Activated CD4-positive, alpha-beta T cell treated with anti-CD3 and anti-CD28 coated beads for 4 hours (primary cell): Measurements from ENCODE around the gene SARS1.
"Not testable (repeated sequence)": the region's sequence is repeated elsewhere in the genome, so short reads cannot be mapped to it uniquely, and the experiment has no call there.

Experiments used
- DNase-seq, 2 donors: peaks; one replicate each; pipeline ENCODE4 v3.0.0-alpha.2; 2020

SARS1 gene

GRCh38 chr1:109193653-109194590 lies 19.8 kb upstream of the SARS1 start:
- peak; percentile 24 to 56 for DNase-seq

- DNase-seq, result no peak
Observed at GRCh38 chr1:109197158-109198042, 16.3 kb upstream of the SARS1 start.

- no peak for DNase-seq
Observed at GRCh38 chr1:109198043-109198695, 15.5 kb upstream of the SARS1 start.

- DNase-seq, result no peak
Observed at GRCh38 chr1:109198745-109199144, 15.0 kb upstream of the SARS1 start.

GRCh38 chr1:109199710-109200109 lies 14.0 kb upstream of the SARS1 start:
- no peak for DNase-seq

GRCh38 chr1:109201123-109201703 lies 12.5 kb upstream of the SARS1 start:
- peak; percentile 55 to 58 for DNase-seq

- no peak for DNase-seq
Observed at GRCh38 chr1:109204484-109204883, 9.2 kb upstream of the SARS1 start.

GRCh38 chr1:109206339-109206738 lies 7.4 kb upstream of the SARS1 start:
- no peak for DNase-seq

- no peak for DNase-seq
Observed at GRCh38 chr1:109207467-109208103, 6.1 kb upstream of the SARS1 start.

GRCh38 chr1:109208394-109208793 lies 5.3 kb upstream of the SARS1 start:
- no peak for DNase-seq

GRCh38 chr1:109208836-109209463 lies 4.8 kb upstream of the SARS1 start:
- no peak for DNase-seq

GRCh38 chr1:109210058-109210457 lies 3.7 kb upstream of the SARS1 start:
- no peak for DNase-seq

- DNase-seq, result no peak
Observed at GRCh38 chr1:109213345-109213823, 334 bp upstream of the SARS1 start.

GRCh38 chr1:109214695-109215623 lies 1.2 kb downstream of the SARS1 start:
- DNase-seq, result peak; percentile 60 to 66

GRCh38 chr1:109216662-109217061 lies 2.9 kb downstream of the SARS1 start:
- no peak for DNase-seq

- DNase-seq, result no peak
Observed at GRCh38 chr1:109218516-109218915, 4.8 kb downstream of the SARS1 start.

GRCh38 chr1:109221201-109221600 lies 7.5 kb downstream of the SARS1 start:
- DNase-seq, result not testable (repeated sequence)

GRCh38 chr1:109225308-109225707 lies 11.6 kb downstream of the SARS1 start:
- DNase-seq, result no peak

GRCh38 chr1:109225711-109226445 lies 12.2 kb downstream of the SARS1 start:
- no peak for DNase-seq

- DNase-seq, result no peak
Observed at GRCh38 chr1:109228167-109228566, 14.4 kb downstream of the SARS1 start.
